Activated CD8-positive, alpha-beta memory T cell treated with anti-CD3 and anti-CD28 coated beads for 1 hour (primary cell): ENCODE results near the gene NUBPL.

Experiments
- DNase-seq, 2 donors: peaks; one replicate each; pipeline ENCODE4 v3.0.0-alpha.2; 2020; ENCODE audit warnings: low read depth in 1 of 2; ENCODE audit errors: extremely low read depth in 1 of 2

The NUBPL gene

GRCh38 chr14:31902945-31903646 lies 341.9 kb downstream of the NUBPL start:
- DNase-seq = no peak

GRCh38 chr14:31909977-31910376 lies 348.8 kb downstream of the NUBPL start:
- DNase-seq = no peak
